GM19238 (cell line): ENCODE measurements around the gene ZNF524.

Experiments used
- DNase-seq: peaks from one replicate; pipeline ENCODE4 v3.0.0; 2011; ENCODE audit warnings: low spot score; ENCODE audit not compliant: insufficient read length

Gene ZNF524

GRCh38 chr19:55619286-55619685 lies 19.2 kb downstream of the ZNF524 start:
- DNase-seq: no peak

GRCh38 chr19:55620410-55621204 lies 20.5 kb downstream of the ZNF524 start:
- no peak for DNase-seq

- DNase-seq: no peak
These were observed 21.2 kb downstream of the ZNF524 start for GRCh38 chr19:55621205-55621672.

GRCh38 chr19:55621673-55622231 lies 21.7 kb downstream of the ZNF524 start:
- no peak for DNase-seq

- no peak for DNase-seq
These were observed 22.3 kb downstream of the ZNF524 start for GRCh38 chr19:55622242-55622969.

GRCh38 chr19:55623130-55623529 lies 23.0 kb downstream of the ZNF524 start:
- no peak for DNase-seq

- DNase-seq: no peak
These were observed 23.5 kb downstream of the ZNF524 start for GRCh38 chr19:55623561-55623960.

- DNase-seq: peak; percentile 90
These were observed 24.3 kb downstream of the ZNF524 start, which contains the start of gene ZNF784 for GRCh38 chr19:55624109-55625003. ZNF784 (minus strand) TSS chr19:55624566; CDS start chr19:55624561, 5 bp downstream.

GRCh38 chr19:55625004-55625326 lies 24.9 kb downstream of the ZNF524 start:
- no peak for DNase-seq

GRCh38 chr19:55626350-55626749 lies 26.3 kb downstream of the ZNF524 start:
- DNase-seq: no peak

GRCh38 chr19:55632463-55632834 lies 32.4 kb downstream of the ZNF524 start:
- DNase-seq: no peak

- no peak for DNase-seq
These were observed 33.8 kb downstream of the ZNF524 start for GRCh38 chr19:55633861-55634260.

GRCh38 chr19:55635334-55635717 lies 35.2 kb downstream of the ZNF524 start:
- DNase-seq: no peak

GRCh38 chr19:55635856-55636440 lies 35.9 kb downstream of the ZNF524 start:
- no peak for DNase-seq

- no peak for DNase-seq
These were observed 36.6 kb downstream of the ZNF524 start for GRCh38 chr19:55636723-55637122.

- DNase-seq: no peak
These were observed 37.4 kb downstream of the ZNF524 start for GRCh38 chr19:55637534-55637933.

- no peak for DNase-seq
These were observed 38.8 kb downstream of the ZNF524 start for GRCh38 chr19:55638864-55639359.

- DNase-seq: peak; percentile 56
These were observed 40.0 kb downstream of the ZNF524 start for GRCh38 chr19:55640043-55640576.

- DNase-seq: peak; percentile 72
These were observed 40.7 kb downstream of the ZNF524 start, which contains the start of gene ZNF580 for GRCh38 chr19:55640577-55641425. ZNF580 (plus strand) TSS chr19:55641002; CDS start chr19:55642509, 1,507 bp downstream.
